Mammary epithelial cell (primary cell): ENCODE results near the gene ADAMTSL2.

ENCODE experiments used
- EZH2 ChIP-seq: IDR thresholded peaks from 2 replicates; pipeline ENCODE4 v1.6.1; 2012; ENCODE audit warnings: low read length, inconsistent platforms, borderline replicate concordance
- TF ChIP-seq, protein P1 (sequence below), 2 donors: IDR thresholded peaks in 1 of 2; conservative IDR thresholded peaks in 1 of 2; 2 replicates each; pipeline ENCODE4 v1.5.1; 2011 to 2012; ENCODE audit warnings: inconsistent platforms in 2 of 2, low read length in 2 of 2, mild to moderate bottlenecking in 2 of 2, control low read depth in 1 of 2, low read depth in 1 of 2; ENCODE audit not compliant: insufficient read depth in 1 of 2; ENCODE audit errors: extremely low read depth in 1 of 2

- TF ChIP-seq, protein P1, sequence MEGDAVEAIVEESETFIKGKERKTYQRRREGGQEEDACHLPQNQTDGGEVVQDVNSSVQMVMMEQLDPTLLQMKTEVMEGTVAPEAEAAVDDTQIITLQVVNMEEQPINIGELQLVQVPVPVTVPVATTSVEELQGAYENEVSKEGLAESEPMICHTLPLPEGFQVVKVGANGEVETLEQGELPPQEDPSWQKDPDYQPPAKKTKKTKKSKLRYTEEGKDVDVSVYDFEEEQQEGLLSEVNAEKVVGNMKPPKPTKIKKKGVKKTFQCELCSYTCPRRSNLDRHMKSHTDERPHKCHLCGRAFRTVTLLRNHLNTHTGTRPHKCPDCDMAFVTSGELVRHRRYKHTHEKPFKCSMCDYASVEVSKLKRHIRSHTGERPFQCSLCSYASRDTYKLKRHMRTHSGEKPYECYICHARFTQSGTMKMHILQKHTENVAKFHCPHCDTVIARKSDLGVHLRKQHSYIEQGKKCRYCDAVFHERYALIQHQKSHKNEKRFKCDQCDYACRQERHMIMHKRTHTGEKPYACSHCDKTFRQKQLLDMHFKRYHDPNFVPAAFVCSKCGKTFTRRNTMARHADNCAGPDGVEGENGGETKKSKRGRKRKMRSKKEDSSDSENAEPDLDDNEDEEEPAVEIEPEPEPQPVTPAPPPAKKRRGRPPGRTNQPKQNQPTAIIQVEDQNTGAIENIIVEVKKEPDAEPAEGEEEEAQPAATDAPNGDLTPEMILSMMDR (conservative IDR thresholded peaks at IDR 0.05 in 1 of 2, IDR thresholded peaks at IDR 0.05 in 1 of 2; ENCODE audit: extremely low read depth in 1 of 2, insufficient read depth in 1 of 2, low read depth in 1 of 2, low read length in 2 of 2), result no peak
- no peak for TF ChIP-seq EZH2
Measured at GRCh38 chr9:133622555-133622954, 88.1 kb downstream of the ADAMTSL2 start.
